Activated B cell treated with CpG ODN at 0.5 μM for 24 hours (primary cell): ENCODE data around the gene PLXNB1. TPM values are rescaled to one million over a fixed set of nuclear protein-coding genes. Genes with fewer than 3 reads are reported as not detected.

Experiments used
- ATAC-seq: fragments of 200-7000 bp; cut with Tn5 transposase; one replicate; pipeline ENCODE4 v1.10.0; 2021; ENCODE audit warnings: low read depth, mild to moderate bottlenecking, moderate library complexity
- CTCF ChIA-PET: fragments of 350-600 bp; sonication (Branson Sonifier 250); formaldehyde crosslinking; loops from one replicate; lab custom pipeline; 2021; ENCODE audit warnings: antibody characterized with exemption; lab: Charles Lee
- POLR2A ChIA-PET: fragments of 350-600 bp; sonication (Branson Sonifier 250); formaldehyde crosslinking; loops from one replicate; lab custom pipeline; 2021; ENCODE audit warnings: antibody characterized with exemption; lab: Charles Lee
- DNase-seq: peaks from one replicate; pipeline ENCODE4 v3.0.0; 2022
- H3K27ac Mint-ChIP-seq: one replicate; pipeline ENCODE4 v1.8.0; 2020; ENCODE audit warnings: mixed read lengths
- H3K27me3 Mint-ChIP-seq: one replicate; pipeline ENCODE4 v1.8.0; 2021; ENCODE audit warnings: mixed read lengths
- H3K36me3 Mint-ChIP-seq: one replicate; pipeline ENCODE4 v1.8.0; 2021; ENCODE audit warnings: low read depth, mixed read lengths
- H3K4me1 Mint-ChIP-seq: one replicate; pipeline ENCODE4 v1.8.0; 2021; ENCODE audit warnings: mixed read lengths
- H3K4me3 Mint-ChIP-seq: one replicate; pipeline ENCODE4 v1.8.0; 2020; ENCODE audit warnings: mild to moderate bottlenecking, mixed read lengths
- H3K9me3 Mint-ChIP-seq: one replicate; pipeline ENCODE4 v1.8.0; 2020; ENCODE audit warnings: mixed read lengths
- CTCF ChIP-seq: fragments of 200-600 bp; IDR thresholded peaks from one replicate; pipeline ENCODE4 v1.8.0; 2022; ENCODE audit warnings: antibody characterized with exemption, mild to moderate bottlenecking
- intact Hi-C: fragments of 100-400 bp; cut with micrococcal nuclease; formaldehyde crosslinking; loops from one replicate; pipeline ENCODE4 v1.15.1; 2024
- total RNA-seq: library from RNA; stranded (reverse); gene quantifications from 2 replicates; pipeline ENCODE4 v1.2.3, GENCODE V29; 2022

The PLXNB1 gene
- total RNA-seq, 1 donor from 2014 or later, result 3.5 TPM

DNA sequence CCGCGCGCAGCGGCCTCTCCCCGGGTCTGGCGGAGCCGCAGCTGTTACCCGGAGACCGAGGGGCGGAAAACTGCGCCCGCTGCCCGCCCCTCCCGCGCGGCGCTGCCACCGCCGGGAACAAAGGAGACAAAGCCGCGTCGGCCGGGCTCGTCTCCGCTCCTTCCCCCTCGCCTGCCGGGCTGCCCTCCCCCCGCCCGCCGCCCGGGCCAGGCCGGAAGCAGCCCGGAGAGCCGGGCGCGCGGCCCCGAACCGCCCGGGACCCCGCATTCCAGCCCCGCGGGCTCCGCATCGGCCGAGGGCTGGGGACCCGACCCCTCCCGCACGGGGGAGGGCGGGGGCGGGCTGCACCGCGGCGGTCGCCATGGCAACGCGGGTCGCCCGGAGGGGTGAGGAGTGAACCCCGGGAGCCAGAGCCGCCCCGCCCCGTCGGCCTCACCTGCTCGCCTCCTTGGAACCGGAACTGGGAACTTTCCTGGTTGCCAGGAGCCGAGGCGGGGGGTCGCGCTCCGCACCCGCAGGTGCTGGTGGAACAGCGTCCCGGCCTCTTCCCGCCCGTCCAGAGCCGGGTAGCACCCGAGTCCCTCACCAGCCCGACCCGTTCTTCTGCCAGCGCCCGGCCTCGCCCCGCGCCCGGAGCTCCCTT, 448 bp downstream of the PLXNB1 start:
- Mint-ChIP-seq H3K27ac (peak overlapping the region; percentile 61), H3K27me3 (peaks cover 9% of the 10 kb centered on the region)
- POLR2A ChIA-PET, result no interaction called here

GRCh38 chr3:48428572-48429316, 1.1 kb downstream of the PLXNB1 start:
- ChIA-PET CTCF (no interaction called here), POLR2A (interaction anchor here (0.6 kb wide), 1 partner anchor 28 kb away, joined by 3 read pairs; no protein-coding TSS in a partner anchor)
- peaks cover 9% of the 10 kb centered on the region for H3K27me3 Mint-ChIP-seq
- peaks cover 5% of the 10 kb centered on the region for H3K4me1 Mint-ChIP-seq
- H3K4me3 Mint-ChIP-seq, result peak overlapping the region; percentile 15
- peak; percentile 60 for ATAC-seq
- peaks cover 15% of the 10 kb centered on the region for H3K36me3 Mint-ChIP-seq
- intact Hi-C loops, result no loop called here
- TF ChIP-seq CTCF, result no peak
- H3K27ac Mint-ChIP-seq, result no peak overlapping the region
- DNase-seq, result no peak
- no peaks in the 10 kb centered on the region for H3K9me3 Mint-ChIP-seq

More for the DNA sequence above, 448 bp downstream of the PLXNB1 start:
- TF ChIP-seq CTCF, result no peak
- Mint-ChIP-seq H3K9me3 (no peaks in the 10 kb centered on the region), H3K4me1 (peaks cover 5% of the 10 kb centered on the region), H3K4me3 (peak overlapping the region; percentile 82), H3K36me3 (peaks cover 22% of the 10 kb centered on the region)
- intact Hi-C loops, result no loop called here
- CTCF ChIA-PET, result interaction anchor here (11.5 kb wide), 1 partner anchor 28 kb away, joined by 206 read pairs; no protein-coding TSS in a partner anchor
- ATAC-seq (peak; percentile 76), DNase-seq (peak; percentile 51)

DNA sequence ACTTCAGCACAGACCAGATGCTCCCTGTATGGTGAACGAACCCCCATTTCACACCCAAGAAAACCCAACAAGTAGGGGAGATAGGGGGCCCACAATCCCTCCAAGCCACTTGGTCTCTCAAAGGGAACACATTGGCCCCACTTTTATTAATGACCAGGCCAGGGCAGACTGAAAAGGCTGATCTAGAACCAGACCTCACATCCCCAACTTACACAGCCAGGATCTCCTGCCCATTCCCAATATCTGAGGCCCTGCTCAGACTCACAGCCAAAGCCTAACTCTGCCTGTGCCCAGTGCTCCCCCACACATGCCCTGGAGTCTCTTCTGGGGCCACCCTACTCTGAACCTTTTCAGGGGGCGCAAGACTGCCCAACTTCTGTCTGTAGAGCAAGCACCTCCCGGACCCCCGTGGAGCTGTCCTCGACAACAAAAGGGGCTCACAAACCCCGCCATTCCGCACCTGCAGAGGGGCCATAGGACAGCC, 1.8 kb downstream of the PLXNB1 start:
- ChIA-PET CTCF (no interaction called here), POLR2A (interaction anchor here (0.6 kb wide), 1 partner anchor 27 kb away, joined by 3 read pairs; no protein-coding TSS in a partner anchor)
- intact Hi-C loops, result no loop called here
- Mint-ChIP-seq H3K4me3 (peak overlapping the region; percentile 51), H3K27me3 (peaks cover 9% of the 10 kb centered on the region), H3K9me3 (no peaks in the 10 kb centered on the region), H3K36me3 (peaks cover 8% of the 10 kb centered on the region), H3K4me1 (peaks cover 5% of the 10 kb centered on the region), H3K27ac (no peak overlapping the region)
- TF ChIP-seq CTCF, result no peak
- DNase-seq, result no peak
- no peak for ATAC-seq

GRCh38 chr3:48427630-48427962, 2.3 kb downstream of the PLXNB1 start:
- ATAC-seq, result no peak
- ChIA-PET POLR2A (no interaction called here), CTCF (no interaction called here)
- no peak for TF ChIP-seq CTCF
- Mint-ChIP-seq H3K27ac (no peak overlapping the region), H3K9me3 (no peaks in the 10 kb centered on the region), H3K4me3 (peak overlapping the region; percentile 51), H3K4me1 (peaks cover 5% of the 10 kb centered on the region), H3K27me3 (peaks cover 9% of the 10 kb centered on the region), H3K36me3 (peaks cover 6% of the 10 kb centered on the region)
- intact Hi-C loops, result no loop called here
- no peak for DNase-seq

DNA sequence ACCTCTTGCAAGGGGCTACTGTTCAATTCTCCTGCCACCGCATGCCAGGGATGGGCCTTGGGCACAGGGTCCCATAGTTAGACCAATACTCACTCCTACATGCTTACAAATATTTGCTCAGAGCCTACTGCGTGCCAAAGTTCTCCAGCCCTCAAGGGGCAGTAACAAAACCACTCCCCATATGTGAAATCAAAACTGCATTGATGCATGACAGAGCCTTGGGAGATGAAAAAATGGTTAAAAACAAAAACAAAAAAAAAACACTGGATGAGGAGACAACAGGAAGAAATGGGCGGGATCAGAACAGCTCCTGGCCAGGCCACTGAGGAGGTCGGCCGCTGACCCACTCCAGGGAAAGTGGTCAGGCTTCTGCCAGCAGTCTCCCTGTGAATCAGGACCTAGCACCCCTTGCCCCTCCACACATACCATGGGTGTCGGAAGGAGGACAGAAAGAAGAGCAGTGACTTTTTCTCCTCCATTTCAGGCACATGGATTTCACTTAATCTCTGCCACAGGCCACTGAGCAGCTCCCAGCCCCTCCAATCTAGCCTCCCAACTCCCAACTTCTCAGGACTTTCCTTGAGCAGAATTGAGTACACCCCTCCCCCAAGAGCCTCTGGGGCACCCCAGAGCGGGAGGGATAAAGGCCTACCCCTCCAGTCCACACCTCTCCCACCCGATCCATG, 2.8 kb downstream of the PLXNB1 start:
- Mint-ChIP-seq H3K4me3 (no peak overlapping the region), H3K36me3 (peaks cover 6% of the 10 kb centered on the region), H3K9me3 (no peaks in the 10 kb centered on the region), H3K27ac (no peak overlapping the region), H3K27me3 (peaks cover 9% of the 10 kb centered on the region), H3K4me1 (peaks cover 5% of the 10 kb centered on the region)
- TF ChIP-seq CTCF, result no peak
- intact Hi-C loops, result no loop called here
- ATAC-seq (no peak), DNase-seq (no peak)
- CTCF ChIA-PET, result interaction anchor here (0.8 kb wide), 1 partner anchor 80 kb away, joined by 3 read pairs; no protein-coding TSS in a partner anchor
- POLR2A ChIA-PET, result no interaction called here
